NCI-H82 treated with DMSO at 0.1 percent for 48 hours (cell line): ENCODE data around the gene CHD5.

ENCODE experiments used
- DNase-seq: peaks from one replicate; lab custom pipeline; 2025; ENCODE audit not compliant: unreplicated experiment; lab: John Stamatoyannopoulos, UW

The CHD5 gene

DNA sequence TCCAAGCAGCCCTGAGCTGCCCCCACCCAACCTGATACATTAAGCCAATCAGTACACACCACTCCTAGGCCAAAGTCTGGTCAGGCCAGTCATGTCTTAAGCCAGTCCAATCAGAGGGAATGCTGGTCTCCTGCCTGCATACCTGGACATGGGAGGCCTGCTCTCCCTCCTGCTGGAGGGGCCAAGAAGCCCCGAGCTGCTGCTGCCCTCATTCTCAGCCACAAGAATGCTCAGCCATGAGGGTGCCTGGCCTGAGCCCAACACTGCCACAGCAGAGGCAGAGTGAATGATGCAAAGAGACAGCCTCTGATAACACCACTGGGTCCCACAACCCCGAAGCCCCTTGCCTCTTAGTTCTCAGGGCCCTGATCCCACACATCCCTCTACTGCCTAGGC, 23.0 kb downstream of the CHD5 start:
- no peak for DNase-seq

DNA sequence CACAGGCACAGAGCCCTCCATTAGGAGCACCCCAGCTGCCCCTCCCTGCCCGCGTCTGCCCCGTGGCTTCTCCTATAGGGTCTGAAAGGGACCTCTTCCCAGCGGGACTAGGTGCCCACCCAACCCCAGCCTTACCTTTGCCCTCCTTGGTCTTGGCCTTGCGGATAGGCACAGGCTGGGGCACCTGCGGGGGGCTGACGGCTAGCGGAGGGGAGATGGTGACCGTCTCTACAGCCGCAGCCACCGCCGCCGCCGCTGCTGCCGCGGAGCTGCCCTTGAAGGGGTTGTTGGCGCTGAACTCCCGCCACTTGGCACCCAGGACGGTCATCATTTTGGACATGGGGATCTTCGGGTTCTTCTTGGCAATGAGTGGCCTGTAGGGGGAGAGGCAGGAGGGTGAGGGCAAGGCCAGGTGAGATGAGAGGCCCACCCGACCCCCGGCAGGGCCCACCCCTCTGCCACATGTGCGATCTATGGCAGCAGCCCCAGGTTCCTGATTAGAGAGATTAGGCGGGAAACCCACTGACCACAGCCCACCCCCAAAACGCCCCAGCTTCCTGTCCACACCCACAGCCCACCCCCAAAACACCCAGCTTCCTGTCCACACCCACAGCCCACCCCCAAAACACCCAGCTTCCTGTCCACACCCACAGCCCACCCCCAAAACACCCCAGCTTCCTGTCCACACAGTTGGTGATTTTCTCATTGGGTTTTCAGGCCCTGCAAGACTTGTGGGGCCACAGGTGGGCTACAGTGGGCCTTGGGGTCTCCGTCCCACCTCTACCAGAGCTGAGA, 25.4 kb downstream of the CHD5 start:
- DNase-seq = no peak

DNA sequence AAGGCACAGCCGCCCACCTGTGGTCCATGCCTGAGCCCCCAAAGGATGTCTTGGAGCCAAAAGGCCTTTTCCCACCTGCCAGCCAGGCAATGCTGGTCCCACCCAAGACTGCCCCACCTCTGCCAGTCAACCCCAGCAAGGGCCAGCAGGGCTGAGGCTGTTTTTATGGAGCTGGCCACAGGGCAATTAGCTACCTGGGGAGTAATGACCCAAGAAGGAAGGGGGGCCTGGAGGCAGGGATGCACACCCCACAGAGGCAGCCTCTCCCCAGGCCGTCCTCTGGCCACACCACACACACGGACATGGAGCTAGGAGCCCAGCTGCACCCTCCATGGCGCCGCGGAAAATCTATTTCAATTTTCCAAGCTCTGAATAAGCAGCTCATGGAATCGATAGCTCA, 27.2 kb downstream of the CHD5 start:
- no peak for DNase-seq

DNA sequence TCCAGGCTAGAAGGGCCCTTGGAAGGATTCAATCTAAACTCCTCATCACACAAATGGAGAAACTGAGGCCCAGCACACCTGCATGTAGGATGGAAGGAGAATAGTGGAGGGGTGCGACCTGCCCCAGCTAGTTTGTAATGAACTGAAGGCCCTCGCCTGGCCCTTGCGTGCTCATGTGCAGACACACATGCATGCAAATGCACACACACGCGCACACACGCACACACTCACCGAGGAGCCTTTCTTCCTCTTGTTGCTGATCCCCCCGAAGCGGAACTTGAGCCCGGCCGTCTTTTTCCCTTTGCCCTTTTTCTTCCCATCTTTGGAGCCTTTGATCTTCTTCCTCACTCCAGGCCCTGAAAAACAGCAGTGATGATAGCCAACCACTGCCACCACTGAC, 27.9 kb downstream of the CHD5 start:
- DNase-seq = no peak

DNA sequence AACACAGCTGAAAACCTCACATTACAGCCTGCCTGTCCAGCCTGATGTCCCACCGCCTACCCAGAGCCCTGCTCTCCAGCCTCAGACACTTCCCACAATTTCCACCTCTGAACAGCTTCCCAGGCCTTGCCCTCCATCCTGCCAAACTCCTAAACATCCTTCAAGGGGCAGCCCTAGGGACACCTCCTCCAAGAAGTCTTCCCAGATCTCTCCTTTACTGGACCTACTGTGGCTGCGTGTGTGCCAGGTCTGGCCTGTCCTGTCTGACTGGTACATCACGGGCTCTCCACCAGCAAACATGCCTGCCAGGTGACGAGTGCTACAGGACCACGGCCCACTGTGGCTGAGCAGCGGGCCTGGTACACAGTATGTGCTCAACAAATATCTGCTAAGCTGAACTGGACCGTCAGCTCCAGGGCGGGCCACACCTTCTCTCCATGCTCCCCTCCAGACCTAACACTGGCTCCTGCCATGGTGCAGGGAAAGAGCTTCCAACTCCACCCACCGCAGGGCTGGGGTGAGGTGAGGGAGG, 28.8 kb downstream of the CHD5 start:
- DNase-seq = no peak

DNA sequence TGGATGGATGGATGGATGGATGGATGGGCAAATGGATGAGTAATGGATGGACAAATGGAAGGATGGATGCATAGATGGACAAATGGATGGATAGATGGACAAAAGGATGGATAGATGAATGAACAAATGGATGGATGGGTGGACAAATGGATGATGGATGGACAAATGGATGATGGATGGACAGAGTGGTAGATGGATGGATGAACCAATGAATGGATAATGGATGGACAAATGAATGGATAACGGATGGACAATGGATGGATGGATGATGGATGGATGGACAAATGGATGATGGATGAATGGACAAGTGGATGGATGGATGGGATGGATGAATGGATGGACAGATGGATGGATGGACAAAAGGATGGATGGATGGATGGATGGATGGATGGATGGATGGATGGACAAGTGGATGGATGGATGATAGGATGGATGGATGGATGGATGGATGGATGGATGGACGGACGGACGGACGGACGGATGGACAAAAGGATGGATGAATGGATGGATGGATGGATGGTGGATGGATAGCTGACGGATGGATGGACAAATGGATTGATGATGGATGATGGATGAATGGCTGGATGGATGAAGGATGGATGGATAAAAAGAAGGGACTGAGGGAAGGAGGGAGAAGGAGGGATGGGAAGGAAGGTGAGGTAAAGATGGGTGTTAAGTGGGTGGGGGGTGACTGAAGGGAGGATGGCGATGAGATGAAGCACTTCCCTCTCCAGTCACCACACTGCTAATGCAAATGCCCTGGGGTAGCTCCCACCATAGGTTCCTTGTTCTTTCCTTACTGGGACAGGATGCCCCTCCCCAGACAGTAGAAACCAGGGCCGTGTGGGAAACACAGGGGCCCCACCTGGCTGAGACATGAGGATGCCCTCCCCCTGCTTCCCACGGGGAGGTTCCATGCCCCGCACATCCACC, 29.8 kb downstream of the CHD5 start:
- DNase-seq = no peak

DNA sequence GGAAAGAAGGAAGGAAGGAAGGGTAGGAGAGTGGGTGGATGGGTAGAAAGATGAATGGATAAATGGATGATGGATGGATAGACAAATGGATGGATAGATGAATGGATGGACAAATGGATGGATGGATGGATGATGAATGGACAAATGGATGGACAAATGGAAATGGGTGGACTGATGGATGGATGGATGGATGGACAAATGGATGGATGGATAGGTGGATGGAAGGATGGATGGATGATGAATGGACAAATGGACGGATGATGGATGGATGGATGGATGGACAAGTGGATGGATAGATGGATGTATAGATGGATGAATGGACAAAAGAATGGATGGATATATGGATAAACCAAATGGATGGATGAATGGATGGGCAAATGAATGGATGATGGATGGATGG, 30.5 kb downstream of the CHD5 start:
- no peak for DNase-seq

DNA sequence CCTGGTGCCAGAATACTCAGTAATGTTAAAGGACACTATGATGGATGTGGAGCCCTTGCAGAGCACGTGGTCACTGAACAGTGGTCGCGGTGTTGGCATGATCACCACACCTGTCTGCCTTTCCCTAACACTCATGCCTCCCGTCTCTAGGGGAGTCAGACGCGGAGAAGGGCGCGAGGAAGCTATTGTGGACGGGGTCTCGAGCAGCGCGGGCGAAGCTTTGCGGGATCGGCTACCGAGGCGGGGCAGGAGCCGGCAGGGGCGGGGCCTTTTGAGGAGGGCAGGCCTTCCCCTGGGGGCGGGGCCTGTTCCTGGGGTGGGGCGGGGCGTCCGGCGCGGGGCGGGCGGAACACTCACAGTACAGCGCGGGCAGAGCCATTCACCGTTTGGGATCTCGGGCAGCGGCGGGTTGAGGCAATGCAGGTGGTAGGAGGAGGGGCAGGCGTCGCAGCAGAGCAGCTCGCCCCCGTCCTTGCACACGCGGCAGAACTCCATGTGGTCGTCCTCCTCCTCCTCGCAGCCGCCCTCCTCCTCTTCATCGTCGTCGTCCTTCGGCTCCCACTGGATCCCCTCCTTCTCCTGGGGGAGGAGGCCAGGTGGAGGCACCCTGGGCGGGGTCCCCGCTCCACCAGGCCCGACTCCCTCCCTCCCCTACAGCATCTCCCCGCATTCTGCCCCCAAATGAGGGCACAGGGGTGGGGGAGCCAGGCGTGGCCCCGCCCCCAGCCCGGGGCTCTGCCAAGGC, 31.5 kb downstream of the CHD5 start:
- peak; percentile 49 for DNase-seq

DNA sequence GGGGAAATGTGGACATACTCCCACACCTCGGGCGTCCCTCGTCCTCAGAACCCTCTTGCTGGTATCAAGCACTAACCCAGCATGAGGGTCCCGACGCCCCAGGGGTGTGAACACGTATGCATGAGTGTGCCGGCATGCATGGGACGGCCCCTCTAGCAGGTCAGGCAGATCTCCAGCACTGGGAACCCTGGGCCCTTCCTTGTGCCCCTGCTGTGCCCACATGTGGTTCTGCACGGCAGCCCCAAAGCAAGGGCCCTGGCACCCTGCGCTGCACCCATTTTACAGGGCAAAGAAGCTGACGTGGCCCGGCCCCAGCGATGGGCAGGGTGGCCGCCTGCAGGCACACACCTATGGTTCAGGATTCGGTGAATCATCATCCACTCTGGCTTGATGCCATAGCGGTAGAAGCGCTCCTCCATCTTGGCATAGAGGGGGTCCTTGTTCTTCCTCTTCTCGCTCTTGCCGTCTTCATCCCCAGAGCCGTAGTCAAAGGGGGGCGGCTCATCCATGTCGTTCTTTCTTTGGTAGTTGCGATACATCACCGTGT, 34.2 kb downstream of the CHD5 start:
- DNase-seq = no peak

DNA sequence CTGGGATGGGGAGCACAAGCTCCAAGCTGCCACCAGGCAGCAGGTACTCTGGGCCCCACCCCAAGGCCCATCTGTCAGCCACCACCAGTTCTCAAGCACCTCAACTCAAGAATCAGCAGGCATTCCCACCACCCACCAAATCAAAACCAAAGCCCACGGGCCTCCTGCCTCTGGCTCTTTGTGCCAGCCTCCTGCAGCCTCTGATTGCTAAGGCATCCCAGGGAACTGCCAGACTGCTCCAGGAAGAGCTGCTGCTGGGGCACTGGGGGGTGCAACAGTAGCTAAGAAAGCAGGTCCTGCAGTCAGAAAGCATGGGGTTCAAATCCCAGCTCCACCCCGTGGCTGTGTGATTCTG, 34.7 kb downstream of the CHD5 start:
- DNase-seq = no peak

DNA sequence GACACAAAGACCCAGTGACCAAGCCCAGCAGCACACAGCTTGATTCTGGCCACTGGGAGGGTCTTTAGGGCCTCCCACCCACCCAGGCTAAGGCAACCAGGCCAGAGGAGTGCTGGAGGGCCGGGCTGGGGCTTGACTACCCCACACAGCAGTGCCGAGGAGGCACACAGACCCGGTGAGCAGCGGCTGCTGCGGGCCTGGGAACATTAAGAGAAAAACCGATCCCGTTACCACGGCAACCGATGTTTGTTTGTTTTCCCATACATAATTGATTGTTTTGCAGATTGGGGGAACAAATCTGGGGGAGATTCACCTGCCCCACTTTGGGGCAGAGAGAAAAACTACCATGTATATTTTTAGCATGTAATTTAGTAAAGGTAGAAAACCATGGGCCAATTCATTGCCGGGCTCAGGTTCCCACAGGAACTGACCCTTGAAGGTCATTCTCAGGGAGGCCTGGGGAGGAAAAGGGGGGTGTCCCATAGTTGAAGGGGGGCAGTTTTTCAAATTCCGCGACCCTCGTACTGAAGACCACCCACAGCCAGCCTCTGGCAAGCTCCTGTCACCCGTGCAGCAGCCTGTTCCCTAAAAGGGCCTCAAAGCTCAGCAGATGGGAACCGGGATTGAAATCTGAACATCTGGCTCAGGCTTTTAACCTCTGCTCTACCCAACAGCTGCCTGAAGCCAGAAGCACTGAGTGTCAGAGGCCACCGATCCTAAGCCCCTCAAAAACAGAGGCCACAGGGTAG, 35.3 kb downstream of the CHD5 start:
- no peak for DNase-seq

DNA sequence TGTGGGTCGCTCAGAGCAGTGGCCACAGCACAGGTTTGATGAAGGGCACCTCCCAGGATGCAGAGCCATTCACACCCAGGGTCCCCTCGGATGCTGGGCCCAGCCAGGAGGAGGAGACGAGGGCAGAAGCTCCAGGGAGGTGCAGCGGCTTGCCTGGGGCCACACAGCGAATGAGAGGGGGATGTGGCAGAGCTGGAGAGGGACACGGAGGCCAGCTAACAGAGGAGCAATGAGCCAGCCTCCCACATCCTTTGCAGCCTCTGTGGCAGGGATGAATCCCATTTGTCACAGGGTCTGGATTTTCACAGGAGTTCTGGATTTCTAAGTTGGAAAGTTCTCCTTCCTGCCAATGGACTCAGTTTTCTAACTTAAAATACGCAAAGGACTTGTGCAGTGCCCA, 35.9 kb downstream of the CHD5 start:
- DNase-seq = no peak

DNA sequence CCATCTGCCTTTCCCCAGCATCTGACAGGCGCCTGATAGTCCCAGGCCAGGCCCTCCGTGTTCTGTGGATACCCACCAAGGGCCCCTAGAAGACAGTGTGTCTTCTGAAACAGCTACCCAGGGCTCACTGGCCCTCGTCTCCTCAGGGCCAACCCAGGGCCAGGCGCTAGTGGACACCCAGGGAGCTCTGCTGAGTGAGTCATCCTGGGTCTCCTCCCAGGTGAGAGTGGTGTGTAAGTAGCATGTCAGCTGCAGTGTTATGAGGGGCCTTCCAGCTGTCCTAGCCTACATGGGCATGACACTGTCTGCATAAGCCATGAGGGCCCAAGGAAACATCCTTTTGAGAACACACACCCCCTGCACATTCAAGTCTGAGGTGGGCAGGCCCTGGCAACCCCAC, 36.7 kb downstream of the CHD5 start:
- DNase-seq = no peak

DNA sequence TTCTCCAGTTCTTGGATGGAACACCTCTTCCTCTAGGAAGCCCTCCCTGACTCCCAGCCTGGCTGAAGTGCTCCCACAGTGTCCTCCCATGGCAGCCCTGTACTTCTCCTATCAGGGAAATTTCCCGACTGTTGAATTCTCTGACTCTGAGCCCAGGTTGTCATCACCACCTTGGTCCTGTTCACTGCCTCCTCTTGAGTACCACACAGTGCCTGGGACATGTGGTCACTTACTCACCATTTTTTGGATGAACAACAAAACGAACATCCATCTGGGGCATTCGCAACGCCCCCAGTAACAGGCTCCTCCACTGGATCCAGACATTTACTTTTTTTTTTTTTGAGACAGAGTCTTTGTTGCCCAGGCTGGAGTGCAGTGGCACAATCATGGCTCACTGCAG, 37.4 kb downstream of the CHD5 start:
- no peak for DNase-seq

DNA sequence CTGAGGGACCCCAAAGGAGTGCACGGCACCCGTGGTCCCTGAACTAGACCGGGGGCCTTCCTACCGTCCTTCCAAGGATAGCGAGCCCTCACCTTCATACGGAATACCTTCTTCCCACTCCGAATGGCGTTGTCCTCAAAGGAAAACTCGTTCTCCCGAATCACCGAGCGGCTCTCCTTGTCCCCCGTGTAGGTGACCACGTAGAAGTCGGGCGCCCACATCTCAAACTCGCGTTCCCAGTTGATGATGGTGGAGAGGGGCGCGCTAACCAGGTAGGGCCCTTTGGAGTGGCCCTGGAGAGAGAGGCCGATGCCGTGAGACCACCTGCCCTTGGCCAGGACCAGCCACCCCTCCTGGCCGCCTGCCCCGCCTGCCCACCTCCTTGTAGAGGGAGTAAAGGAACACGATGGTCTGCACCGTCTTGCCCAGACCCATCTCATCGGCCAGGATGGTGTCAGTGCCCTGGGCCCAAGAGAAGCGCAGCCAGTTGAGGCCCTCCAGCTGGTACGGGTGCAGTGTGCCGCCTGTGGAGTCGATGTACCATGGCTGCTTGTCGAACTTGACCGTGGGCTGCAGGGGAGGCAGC, 38.0 kb downstream of the CHD5 start:
- DNase-seq = no peak

DNA sequence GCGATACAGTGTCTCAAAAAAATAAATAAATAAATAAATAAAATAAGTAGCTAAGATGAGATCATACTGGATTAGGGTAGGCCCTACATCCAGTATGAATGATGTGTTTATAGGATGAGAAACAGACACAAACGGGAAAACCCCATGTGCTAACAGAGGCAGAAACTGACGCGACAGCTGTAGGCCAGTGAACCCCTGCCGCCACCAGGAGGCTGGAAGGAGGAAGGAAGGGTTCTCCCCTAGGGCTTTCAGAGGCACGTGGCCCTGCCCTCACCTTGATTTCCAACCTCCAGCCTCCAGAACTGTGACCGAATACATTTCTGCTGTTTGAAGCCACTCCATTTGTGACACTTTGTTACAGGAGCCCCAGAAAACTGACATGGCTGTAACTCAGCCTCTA, 38.5 kb downstream of the CHD5 start:
- DNase-seq = no peak

DNA sequence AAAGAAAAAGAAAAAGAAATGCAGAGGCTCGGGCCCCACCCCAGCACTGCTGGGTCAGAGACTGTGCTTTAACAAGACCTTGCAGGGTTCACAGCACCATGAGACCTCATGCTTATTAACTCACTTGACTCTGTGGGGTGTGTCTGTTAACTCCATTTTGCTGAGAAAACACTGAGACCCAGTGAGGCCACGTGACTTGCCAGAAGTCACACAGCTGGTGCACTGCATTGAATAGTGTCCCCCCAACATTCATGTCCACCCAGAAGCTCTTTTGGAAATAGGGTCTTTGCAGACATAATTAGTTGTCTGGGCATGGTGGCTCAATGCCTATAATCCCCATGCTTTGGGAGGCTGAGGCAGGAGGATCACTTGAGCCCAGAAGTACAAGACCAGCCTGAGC, 39.7 kb downstream of the CHD5 start:
- DNase-seq = no peak

DNA sequence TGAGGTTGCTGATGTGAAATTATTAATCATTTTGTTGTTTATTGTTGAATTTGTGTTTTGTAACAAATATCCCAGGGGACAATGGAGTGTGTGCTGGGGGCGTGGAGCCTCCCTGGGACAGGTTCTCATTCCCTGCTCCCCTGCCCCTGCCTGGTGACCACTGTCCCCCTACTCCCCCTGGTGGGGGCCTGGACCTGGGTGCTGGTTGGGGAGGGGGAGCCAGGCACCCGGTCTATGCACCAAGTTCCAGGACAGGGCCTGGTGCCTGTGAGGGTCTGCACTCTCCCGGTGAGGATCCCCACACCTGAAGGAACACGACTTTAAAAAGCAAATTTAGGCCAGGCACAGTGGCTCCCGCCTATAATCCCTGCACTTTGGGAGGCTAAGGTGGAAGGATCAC, 42.4 kb downstream of the CHD5 start:
- DNase-seq = no peak

DNA sequence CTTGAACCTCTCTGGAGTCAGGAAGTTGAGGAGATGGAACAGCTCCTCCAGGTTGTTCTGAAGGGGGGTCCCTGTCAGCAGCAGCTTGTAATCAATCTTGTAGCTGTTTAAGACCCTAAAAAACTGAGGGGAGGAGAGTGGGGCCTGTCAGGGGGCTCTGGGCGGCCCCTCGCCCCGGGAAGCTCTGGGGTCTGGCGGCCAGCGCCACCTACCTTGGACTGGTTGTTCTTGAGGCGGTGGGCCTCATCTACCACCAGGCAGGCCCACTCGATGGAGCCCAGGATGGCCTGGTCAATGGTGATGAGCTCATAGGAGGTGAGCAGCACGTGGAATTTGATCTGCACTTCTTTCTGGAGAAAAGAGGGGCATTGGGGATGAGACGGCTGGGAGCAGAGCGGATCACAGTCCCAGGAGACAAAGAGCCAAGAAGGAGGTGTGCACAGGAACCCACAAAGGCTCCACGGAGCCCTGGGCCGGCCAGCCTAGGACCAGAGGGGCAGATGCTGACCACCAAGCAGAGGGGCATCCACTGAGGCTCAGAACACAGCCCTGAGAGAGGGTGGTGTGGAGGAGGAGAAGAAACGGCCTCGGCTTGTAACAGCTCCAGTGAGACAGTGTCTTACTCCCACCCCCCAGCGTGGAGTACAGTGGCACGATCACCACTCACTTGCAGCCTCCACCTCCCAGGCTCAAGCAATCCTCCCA, 43.5 kb downstream of the CHD5 start:
- DNase-seq = no peak
